ENCODE results near the gene RNF130.

RNF130 gene, protein sequence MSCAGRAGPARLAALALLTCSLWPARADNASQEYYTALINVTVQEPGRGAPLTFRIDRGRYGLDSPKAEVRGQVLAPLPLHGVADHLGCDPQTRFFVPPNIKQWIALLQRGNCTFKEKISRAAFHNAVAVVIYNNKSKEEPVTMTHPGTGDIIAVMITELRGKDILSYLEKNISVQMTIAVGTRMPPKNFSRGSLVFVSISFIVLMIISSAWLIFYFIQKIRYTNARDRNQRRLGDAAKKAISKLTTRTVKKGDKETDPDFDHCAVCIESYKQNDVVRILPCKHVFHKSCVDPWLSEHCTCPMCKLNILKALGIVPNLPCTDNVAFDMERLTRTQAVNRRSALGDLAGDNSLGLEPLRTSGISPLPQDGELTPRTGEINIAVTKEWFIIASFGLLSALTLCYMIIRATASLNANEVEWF

DNA sequence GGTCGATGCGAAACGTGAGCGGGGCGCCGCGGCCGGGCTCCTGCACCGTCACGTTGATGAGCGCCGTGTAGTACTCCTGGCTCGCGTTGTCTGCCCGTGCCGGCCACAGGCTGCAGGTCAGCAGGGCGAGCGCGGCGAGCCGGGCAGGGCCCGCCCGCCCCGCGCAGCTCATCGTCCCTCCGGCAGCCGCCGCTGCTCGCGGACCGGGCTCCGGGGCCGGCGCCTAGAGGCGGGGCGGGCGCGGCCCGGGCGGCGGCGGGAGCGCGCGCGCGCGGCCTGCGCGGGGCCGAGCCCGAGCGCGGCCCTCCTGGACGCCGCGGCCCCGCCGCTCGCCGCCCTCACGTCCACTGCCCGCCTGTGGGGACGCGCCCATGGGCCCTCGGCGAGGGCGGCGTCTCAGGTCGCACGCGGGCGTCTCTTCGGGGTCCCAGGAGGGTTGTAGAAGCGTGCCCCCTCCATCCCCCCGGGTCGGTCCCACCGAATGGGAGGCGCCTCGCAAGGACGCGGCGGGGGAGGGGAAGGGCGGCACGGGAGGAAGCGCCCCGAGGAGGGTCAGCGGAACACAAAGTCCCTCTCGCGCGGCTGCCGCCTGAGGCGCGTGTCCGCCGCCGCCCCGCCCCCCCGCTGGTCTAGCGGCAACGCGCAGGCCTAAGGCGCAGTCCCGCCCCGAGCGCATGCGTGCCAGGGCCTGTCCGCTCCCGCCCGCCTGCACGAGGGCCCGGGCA is at the start of gene RNF130:
RNF130 (minus strand) TSS at position 229 of the 725 bp plus-strand sequence; CDS start at position 172, 57 bp downstream.
- peak; percentile 72 to 84 for DNase-seq (ENCODE audit: low read depth in 1 of 2, low spot score in 1 of 2)

DNA sequence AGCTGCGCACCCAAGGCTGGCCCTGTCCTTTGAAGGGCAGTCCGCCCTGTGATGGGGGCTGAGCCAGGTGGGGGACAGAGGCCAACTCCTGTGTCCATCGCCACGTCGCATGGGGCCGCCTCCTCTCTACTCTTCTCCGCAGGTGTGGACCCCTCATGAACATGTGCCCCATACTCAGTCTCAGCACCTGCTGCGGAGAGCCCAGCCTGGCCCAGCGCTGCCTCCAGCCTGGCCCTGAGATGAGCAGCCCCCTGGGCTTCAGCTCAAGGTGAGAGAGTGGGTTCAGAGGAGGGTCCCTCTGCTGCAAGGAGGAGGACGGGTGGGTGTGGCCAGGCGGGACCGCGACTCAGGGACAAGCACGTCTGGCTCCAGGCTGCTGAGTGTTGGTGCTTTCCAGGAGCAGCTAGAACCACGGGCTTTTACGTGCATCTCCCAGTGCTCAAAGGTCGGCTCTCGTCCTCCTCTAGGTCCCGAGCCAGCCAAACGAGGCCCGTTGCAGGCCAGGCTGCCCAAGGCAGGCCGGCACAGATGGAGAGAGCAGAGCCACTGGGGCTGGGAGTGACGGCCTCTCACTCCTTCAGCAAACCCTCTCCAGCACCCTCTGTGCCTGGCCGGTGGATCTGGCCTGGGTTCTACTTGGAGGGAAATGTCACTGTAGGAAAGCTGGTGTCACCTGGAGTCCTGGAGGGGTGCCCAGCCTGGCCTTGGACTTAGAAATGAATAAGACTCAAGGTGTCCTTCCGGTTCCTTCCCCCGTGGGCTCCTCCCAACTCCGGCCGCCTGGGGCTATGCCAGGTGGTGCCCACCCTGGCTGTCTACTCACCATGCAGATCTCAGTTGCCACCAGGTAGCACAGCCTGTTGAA is 48.9 kb upstream of the RNF130 start:
- no peak for DNase-seq (ENCODE audit: low read depth in 1 of 2, low spot score in 1 of 2)

DNA sequence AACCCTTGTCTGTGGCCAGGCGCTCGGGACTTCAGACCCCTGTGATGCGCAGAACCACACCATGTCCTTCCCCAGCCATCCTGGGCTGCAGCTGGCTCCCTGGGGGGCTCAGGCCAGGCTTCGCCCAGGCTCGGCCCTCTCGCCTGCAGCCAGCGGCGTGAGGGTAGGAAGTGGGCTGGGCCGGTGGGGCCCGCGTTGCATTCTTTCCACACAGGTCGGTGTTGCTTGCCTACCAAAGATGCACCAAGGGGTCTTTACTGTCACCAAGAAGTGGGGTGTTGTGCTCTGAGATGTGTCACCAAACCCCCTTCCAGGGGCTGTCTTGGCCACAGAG is 48.3 kb upstream of the RNF130 start:
- no peak for DNase-seq (ENCODE audit: low read depth in 1 of 2, low spot score in 1 of 2)

DNA sequence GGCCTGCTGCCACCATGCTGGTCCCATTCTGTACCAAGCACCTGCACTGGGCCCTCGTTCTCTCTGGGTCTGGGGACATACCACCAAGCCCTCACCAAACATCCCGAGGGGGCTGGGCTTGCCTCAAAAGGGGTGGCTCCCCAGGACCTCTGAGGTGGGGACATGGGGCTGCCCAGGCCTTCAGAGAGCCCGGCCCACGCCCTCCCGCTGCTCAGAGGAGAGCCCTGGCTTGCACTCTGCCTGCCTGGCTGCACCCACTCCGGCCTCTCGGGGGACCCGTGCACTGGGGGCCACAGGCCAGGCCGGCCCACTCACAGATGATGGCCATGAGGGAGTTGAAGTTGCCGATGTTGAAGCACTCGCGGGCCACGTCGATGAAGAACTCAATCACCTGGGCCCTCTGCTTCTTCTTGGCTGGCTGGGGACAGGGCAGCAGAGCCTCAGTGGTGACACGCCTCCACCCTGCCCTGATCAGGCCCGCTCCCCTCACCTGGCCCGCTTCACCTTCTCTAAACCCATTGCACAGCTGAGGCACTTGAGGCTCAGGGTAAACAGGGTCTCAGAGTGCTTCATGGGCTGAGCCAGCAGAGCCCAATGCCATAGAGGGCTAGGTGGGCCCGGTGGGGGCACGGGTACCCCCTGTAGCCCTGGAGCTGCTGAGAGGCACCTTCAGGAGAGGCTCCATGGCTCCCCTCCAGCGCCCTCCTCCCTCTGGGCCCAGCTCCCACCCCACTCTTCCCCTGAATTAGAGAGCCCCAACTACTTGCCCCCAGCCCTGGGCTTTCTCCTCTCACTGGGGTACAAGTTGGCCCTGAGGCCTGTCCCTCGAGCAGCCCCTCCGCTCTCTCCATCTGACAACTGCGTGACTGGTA is 47.7 kb upstream of the RNF130 start:
- DNase-seq (ENCODE audit: low read depth in 1 of 2, low spot score in 1 of 2) = no peak

DNA sequence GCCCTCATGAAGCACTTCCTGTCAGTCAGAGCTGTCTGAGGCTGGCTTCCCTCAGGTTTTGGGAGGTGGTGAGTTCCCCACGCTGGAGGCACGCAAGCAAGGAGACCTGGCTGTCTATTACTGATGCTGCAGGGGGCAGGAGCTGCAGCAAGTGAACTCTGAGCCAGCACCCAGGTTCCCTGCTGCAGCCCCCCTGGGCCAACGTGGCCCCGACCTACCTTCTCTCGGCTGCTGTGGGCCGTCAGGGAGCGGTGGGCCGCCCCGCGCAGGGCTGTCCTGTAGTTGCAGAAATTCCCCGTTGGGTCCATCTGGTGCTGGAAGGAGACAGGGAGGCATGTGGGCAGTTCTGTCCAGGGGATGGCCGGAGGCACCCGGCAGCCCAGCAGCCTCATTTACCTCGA is 46.8 kb upstream of the RNF130 start:
- no peak for DNase-seq (ENCODE audit: low read depth in 1 of 2, low spot score in 1 of 2)

DNA sequence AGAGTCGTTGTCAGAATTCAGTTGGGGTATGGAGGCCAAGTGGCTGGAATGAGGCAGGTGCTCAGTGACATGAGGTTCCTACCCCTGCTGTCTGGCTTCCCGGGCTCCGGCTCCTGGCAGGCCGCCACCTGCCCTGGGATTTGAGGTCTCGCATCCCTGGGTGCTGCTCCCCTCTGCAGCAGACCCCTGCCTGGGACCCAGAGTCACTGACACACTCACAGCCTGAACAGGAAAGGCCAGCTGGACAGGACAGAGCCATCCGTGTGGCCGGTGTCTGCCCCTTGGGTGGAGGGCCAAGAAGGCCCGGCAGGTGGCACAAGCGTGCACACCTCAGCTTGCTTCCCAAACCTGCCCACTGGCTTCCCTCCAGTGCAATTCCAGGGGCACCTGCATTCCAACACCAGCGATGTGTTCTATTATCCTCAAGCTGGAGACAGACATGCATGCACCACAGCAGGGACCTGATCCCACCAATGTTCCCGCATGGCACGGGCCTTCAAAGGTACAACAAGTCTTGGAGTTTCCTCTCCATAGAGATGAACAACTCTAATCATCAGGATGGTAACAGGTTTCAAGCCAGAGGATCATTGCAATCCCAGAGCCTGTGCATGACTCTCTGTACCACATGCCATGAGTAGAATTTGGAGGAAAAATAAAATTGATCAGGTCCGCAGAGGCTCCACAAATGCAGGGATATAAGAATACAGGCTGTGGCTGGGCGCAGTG is 45.6 kb upstream of the RNF130 start:
- no peak for DNase-seq (ENCODE audit: low read depth in 1 of 2, low spot score in 1 of 2)

DNA sequence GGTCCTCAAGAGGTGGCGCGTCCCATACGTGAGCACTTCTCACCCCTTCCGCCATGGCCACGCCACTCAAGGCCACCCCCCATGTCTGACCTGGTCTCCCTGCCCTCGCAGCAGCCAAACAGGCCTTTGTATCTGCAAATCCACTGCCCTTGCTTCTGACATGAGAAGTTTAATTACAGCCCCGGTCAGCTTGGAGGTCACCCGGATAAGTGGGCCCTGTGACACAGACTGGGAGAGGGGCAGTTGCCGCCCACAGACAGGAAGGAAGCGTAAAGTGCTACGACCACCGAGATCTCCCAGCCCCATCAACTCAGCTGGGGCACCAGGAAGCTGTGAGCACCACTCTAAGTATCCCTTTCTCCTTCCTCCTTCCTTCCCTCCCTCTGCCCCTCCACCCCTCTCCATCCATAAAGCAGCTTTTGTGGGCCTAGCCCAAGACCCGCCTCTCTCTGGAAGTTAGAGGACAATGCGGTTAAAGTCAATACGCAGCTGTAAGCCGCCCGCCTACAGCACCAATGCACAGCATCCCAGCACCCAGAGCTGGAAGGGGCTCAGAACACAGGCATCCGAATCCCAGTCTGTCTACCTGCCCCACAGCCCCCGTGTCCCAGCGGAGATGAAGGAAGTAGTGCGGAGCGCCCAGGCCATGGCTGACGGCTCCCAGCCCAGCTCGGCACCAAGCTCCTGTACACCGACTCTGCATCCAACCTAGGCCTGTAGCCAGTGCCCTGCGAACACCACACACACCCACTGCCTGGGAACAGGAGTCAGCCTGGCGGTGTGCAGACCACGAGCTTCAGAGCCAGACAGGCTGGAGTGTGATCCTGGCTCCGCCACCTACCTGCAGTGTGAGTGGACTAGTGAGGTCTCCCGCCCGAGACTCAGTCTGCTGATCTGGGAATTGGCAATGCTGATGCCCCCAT is 44.8 kb upstream of the RNF130 start:
- no peak for DNase-seq (ENCODE audit: low read depth in 1 of 2, low spot score in 1 of 2)

DNA sequence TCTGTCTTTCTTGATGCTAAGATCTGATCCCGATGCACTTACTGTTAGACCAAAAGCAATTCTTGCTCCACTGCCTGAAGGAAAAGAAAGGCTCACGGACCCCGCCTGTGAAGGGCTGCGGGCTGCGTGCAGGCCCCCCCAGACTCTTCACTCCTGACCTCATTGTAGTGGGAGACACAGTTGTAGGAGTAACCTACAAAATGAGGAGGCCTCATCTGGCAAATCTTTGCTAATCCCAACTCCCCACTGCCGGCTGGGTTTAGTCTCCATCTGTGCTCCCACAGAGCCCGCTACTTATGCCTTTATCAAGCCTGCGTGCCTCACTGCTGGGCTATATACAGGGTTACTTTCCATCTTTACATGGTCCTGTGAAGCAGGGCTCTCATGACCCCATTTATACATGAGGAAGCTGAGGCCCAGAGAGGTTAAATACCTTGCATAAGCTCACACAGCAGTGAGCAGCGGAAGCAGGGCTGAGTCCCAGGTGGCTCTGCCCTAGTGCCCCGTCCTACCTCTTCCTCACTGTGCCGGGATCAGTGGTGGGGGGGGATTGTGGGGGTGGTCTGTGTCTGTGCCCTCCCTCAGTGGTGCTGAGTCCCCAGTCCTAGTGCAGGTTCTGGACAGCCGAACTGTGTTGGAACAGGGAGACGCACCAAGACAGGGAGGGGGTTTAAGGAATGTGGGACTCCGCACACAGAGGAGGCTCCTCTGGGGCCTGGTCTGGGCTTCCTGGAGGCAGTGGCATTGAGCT is 43.9 kb upstream of the RNF130 start:
- DNase-seq (ENCODE audit: low read depth in 1 of 2, low spot score in 1 of 2) = no peak

DNA sequence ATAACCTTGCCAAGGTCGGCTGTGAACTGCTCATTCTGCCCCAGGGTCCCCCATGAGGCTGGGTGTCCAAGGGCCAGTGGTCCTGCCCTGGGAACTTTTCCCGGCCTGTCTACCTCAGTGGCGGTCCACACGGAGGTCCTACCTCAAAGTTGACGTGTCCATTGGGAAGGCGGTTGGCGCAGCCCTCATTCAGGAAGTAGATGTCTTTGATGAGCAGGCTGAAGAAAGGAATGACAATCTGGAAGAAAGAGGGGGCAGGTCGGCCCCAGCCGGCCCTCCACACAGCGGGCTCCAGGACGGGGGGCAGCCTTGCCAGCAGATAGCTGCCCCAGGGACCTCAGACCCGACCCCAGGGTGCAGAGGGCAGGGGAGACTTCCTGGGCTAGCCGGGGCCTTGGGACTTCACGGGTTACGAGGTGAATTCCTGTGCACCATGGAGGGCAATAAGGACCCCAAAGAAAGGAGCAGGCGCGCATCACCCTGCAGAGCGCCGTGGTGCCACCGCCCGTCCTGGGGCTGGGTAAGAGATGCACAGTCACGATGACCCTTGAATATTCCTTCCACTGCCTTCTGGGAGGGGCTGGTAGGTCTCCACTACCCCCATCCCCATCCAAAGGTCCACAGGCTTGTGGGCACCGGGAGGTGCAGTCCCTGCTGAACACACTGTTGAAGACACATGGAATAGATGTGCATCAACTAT is 42.9 kb upstream of the RNF130 start:
- no peak for DNase-seq (ENCODE audit: low read depth in 1 of 2, low spot score in 1 of 2)

DNA sequence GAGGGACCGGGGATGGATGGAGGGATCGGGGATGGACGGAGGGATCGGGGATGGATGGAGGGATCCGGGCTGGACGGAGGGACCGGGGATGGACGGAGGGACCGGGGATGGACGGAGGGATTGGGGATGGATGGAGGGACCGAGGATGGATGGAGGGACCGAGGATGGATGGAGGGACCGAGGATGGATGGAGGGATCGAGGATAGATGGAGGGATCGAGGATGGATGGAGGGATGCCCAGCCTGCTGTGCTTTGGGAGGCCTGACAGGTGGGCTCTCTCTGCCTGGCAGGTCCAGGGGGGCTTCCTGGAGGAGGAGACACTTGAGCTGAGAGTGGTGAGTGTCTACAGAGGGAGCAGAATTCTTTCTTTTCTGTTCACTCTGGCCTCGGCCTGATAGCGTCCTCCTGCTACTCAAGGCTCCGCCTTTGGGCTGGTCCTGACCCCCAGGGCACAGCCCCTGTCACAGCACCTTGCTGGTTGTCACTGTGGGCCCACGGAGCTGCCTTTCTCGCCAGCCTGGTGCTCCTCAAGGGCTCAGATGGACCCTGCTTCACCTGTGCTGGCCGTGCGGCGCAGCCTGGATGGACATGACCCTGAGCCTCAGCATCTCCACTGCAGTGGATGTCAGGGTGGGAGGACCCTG is 42.2 kb upstream of the RNF130 start:
- no peak for DNase-seq (ENCODE audit: low read depth in 1 of 2, low spot score in 1 of 2)

DNA sequence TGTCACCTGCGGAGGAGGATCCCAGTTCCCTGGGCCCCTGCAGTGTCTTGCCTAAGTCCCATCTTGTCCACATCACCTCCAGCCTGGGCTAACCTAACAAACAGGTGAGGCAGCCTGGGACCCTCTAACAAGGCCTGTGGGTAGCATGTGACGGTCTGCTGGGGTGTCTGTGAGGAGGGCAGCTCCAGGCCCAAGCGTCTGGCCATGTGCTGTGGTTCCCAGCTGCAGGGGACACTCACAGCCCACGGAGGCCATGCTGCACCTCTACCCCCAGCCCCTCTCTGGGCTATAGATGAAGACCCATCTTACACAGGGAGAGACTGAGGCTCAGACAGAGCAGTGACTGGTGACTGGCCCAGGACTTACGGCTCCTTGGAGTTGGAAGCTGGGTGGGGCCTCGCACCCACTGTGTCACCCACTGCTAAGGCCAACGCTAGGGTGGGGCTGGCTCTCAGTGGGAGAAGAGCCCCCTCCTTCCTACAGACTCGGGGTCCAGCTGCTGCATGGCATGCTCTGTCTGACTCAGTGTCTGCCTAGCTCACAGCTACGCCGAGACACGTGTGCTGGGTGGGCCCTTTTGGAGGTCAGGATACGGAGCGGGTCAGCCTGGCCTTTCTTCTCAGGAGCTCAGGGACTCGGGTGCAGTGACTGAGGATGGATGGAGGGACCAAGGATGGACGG is 40.8 kb upstream of the RNF130 start:
- DNase-seq (ENCODE audit: low read depth in 1 of 2, low spot score in 1 of 2) = no peak

DNA sequence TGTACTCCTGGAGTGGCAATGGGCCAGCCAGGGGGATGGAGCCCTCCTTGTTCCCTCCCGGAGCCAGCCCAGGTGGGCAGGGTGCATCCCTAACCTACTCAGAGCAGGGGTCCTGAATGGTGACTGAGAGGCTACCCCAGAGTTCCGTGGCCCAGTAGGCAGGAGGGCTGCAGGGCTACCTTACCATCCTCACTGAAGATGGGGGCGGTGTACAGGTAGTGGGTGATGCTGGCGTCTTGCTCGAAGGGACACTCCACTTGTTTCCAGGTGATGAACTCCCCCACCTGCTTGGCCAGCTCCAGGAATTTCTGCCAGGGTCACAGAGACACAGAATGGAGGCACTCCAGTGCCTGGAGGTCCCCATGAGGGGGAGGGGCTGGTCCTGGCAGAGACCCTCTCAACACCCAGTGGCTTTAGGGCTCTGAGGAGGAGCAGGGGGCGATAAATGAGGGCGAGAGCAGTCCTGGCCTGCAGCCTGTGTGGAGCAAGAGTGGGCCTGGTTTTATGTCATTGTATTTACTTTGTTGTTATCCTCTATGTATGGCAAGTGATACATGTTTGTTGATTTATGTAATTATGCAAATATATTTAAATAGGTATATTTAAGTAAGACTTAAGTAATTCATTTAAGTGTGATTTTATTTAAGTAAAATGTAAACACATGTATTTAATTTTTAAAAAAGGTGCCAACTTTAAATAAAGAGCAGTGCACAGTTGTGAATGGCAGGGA is 39.9 kb upstream of the RNF130 start:
- no peak for DNase-seq (ENCODE audit: low read depth in 1 of 2, low spot score in 1 of 2)

DNA sequence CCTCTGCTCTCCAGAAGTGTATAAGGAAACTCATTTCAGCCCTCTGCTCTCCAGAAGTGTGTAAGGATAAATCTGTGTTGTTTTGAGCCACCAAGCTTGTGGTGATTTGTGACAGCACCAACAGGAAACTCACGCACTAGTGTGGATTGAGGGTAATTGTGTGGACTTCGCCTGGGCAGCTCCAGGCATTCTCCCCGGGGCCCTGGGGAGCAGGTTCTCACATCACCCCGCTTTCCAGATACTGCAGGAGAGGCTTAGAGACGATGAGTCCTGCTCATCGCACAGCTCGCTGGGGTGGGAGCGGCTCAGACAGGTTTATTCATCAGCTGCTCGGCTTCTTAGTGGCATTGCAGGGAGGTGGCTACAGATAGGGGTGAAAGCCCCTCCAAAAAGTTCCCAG is 38.4 kb upstream of the RNF130 start:
- no peak for DNase-seq (ENCODE audit: low read depth in 1 of 2, low spot score in 1 of 2)

DNA sequence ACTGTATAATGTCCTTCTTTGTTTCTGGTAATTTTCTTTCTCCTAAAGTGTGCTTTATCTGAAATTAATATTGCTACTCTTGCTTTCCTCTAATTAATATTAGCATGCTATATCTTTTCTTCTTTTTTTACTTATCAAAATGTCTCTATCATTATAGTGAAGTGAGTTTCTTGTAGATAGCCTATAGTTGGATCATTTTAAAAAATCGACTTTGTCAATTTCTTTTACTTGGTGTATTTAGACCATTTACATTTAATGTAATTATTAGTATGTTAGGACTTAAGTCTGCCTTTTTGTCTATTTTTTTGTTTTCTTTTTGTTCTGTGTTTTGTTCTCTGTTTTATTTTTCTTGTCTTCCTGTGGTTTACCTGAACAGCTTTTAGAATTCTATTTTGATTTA is 35.4 kb upstream of the RNF130 start:
- no peak for DNase-seq (ENCODE audit: low read depth in 1 of 2, low spot score in 1 of 2)

DNA sequence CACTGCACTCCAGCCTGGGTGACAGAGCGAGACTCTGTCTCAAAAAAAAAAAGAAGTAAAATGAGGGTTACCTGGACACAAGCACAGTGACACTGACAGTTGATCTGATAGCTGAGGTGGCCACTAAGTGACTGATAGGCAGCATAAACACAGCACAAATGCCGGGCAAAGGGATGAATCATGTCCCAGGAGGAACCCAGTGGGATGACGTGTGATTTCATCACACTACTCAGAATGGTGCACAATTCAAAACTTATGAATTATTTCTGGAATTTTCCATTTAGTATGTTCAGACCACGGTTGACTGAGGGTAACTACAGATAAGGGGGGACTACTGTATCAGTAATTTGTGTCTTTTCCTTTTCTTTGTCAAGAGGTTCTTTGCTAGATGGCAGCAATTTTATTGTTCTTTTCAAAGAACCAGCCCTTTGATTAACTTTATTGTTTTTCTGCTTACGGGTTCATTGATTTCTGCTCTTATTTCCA is 34.3 kb upstream of the RNF130 start:
- DNase-seq (ENCODE audit: low read depth in 1 of 2, low spot score in 1 of 2) = no peak

DNA sequence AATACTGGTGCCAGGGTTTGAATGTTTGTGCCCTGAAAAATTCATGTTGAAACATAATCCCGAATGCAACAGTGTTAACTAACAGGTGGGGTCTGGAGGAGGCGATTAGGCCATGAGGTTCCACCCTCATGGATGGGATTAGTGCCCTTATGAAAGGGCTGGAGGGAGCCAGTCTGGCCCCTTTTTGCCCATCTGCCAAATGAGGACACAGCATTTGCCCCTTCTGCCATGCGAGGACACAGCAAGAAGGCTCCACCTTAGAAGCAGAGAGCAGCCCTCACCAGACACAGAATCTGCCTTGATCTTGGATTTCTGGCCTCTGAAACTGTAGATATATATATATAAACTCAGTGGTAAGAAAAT is 32.6 kb upstream of the RNF130 start:
- no peak for DNase-seq (ENCODE audit: low read depth in 1 of 2, low spot score in 1 of 2)

Measured in activated CD4-positive, alpha-beta T cell treated with anti-CD3 and anti-CD28 coated beads, Interleukin-2, amount 50 U/mL, for 24 hours (primary cell).